Frontal cortex (tissue), 4 donors: ENCODE measurements around the gene PARVB. TPM values are rescaled to one million over a fixed set of nuclear protein-coding genes. Genes with fewer than 3 reads are reported as not detected.
A peak's percentile ranks its signal among the peaks of the same experiment; 100 is the strongest.

Experiments used
- DNase-seq, 2 donors: peaks; one replicate each; pipeline ENCODE4 v3.0.0; 2012; ENCODE audit warnings: low spot score in 2 of 2
- FAIRE-seq: peaks from 2 replicates; lab custom pipeline; 2012; peaks lifted over from hg19 to GRCh38; lab: Jason Lieb, UNC
- total RNA-seq: library from RNA; depleted of rRNA; stranded (reverse); fragments of >200 nt; gene quantifications from one replicate; pipeline ENCODE4 v1.2.3, GENCODE V29; 2014
- donor health status: control.
- donor health status: control.
- donor health status: control.

PARVB gene
- total RNA-seq, 1 donor from 2014 or later = 5.7 TPM

GRCh38 chr22:44025171-44026065 lies 1.3 kb downstream of the PARVB start:
- DNase-seq = no peak
- FAIRE-seq = no peak

- no peak for FAIRE-seq
- no peak for DNase-seq
Observed at GRCh38 chr22:44026066-44026629, 2.0 kb downstream of the PARVB start.

GRCh38 chr22:44026630-44027511 lies 2.8 kb downstream of the PARVB start:
- FAIRE-seq (no peak), DNase-seq (peak in 1 of 2 donors; percentile 44)

- no peak for DNase-seq
- no peak for FAIRE-seq
Observed at GRCh38 chr22:44028091-44028490, 4.0 kb downstream of the PARVB start.

- FAIRE-seq (no peak), DNase-seq (no peak)
Observed at GRCh38 chr22:44029069-44029468, 5.0 kb downstream of the PARVB start.

GRCh38 chr22:44030051-44030701 lies 6.1 kb downstream of the PARVB start:
- FAIRE-seq = no peak
- no peak for DNase-seq

GRCh38 chr22:44030702-44031082 lies 6.6 kb downstream of the PARVB start:
- DNase-seq (no peak), FAIRE-seq (no peak)

GRCh38 chr22:44031158-44031952 lies 7.3 kb downstream of the PARVB start:
- DNase-seq = no peak
- no peak for FAIRE-seq

GRCh38 chr22:44032126-44032730 lies 8.1 kb downstream of the PARVB start:
- no peak for FAIRE-seq
- DNase-seq = no peak

- FAIRE-seq (no peak), DNase-seq (no peak)
Observed at GRCh38 chr22:44033287-44033686, 9.2 kb downstream of the PARVB start.

GRCh38 chr22:44033694-44034093 lies 9.6 kb downstream of the PARVB start:
- FAIRE-seq = no peak
- DNase-seq = no peak

- FAIRE-seq (no peak), DNase-seq (no peak)
Observed at GRCh38 chr22:44037519-44038375, 13.6 kb downstream of the PARVB start.

GRCh38 chr22:44039566-44040171 lies 15.6 kb downstream of the PARVB start:
- FAIRE-seq = no peak
- no peak for DNase-seq

- FAIRE-seq = no peak
- no peak for DNase-seq
Observed at GRCh38 chr22:44042249-44043218, 18.4 kb downstream of the PARVB start.

GRCh38 chr22:44045145-44045544 lies 21.0 kb downstream of the PARVB start:
- DNase-seq = no peak
- no peak for FAIRE-seq

GRCh38 chr22:44046485-44047141 lies 22.5 kb downstream of the PARVB start:
- no peak for FAIRE-seq

More at GRCh38 chr22:44046485-44047141, 22.5 kb downstream of the PARVB start:
- DNase-seq = no peak
